ENCODE results near the gene SEPTIN2. TPM values are rescaled to one million over a fixed set of nuclear protein-coding genes. Genes with fewer than 3 reads are reported as not detected.
"Not testable (repeated sequence)": the region's sequence is repeated elsewhere in the genome, so short reads cannot be mapped to it uniquely, and the experiment has no call there.

Gene SEPTIN2
- total RNA-seq, 2 experiments from 2014 or later: 263 to 265 TPM

DNA sequence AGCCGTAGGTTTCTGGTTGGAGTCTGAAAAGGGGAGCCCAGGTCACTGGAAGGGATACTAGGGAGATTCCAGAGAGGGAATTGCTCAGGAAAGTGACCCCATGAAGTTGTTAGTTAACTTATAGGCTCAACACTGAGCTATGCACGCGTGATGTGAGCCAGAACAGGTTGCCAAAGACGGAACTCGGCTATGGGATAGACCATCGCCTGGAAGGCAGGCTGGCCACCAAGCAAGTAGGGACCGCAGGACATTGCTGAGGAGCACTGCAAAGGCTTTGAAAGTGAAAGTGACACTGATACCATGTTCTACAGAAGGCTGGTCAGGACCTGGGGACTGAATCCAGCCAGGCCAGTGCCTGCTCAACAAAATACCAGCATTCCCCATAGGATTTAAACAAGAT is 47.7 kb downstream of the SEPTIN2 start:
- Mint-ChIP-seq H3K36me3 (peaks cover 3% of the 10 kb centered on the region), H3K4me3 (no peak overlapping the region), H3K9me3 (no peaks in the 10 kb centered on the region), H3K27ac (no peak overlapping the region), H3K27me3 (no peaks in the 10 kb centered on the region), H3K4me1 (peaks cover 24% of the 10 kb centered on the region)
- no peak for DNase-seq

GRCh38 chr2:241364781-241365180 is 49.1 kb downstream of the SEPTIN2 start:
- Mint-ChIP-seq H3K4me3 (no peak overlapping the region), H3K27ac (no peak overlapping the region), H3K36me3 (peaks cover 3% of the 10 kb centered on the region), H3K27me3 (no peaks in the 10 kb centered on the region), H3K4me1 (peaks cover 17% of the 10 kb centered on the region), H3K9me3 (no peaks in the 10 kb centered on the region)
- no peak for DNase-seq

GRCh38 chr2:241366678-241367077 is 51.0 kb downstream of the SEPTIN2 start:
- Mint-ChIP-seq H3K4me1 (peaks cover 9% of the 10 kb centered on the region), H3K36me3 (peaks cover 3% of the 10 kb centered on the region), H3K9me3 (no peaks in the 10 kb centered on the region), H3K4me3 (no peak overlapping the region), H3K27ac (no peak overlapping the region), H3K27me3 (no peaks in the 10 kb centered on the region)
- no peak for DNase-seq

- H3K4me1 Mint-ChIP-seq: peaks cover 8% of the 10 kb centered on the region
- H3K27me3 Mint-ChIP-seq: no peaks in the 10 kb centered on the region
- no peaks in the 10 kb centered on the region for H3K9me3 Mint-ChIP-seq
- no peak overlapping the region for H3K4me3 Mint-ChIP-seq
- no peak for DNase-seq
- no peak overlapping the region for H3K27ac Mint-ChIP-seq
- peaks cover 3% of the 10 kb centered on the region for H3K36me3 Mint-ChIP-seq
Observed at GRCh38 chr2:241368643-241369042, 52.9 kb downstream of the SEPTIN2 start.

- H3K4me3 Mint-ChIP-seq: no peak overlapping the region
- no peaks in the 10 kb centered on the region for H3K4me1 Mint-ChIP-seq
- no peaks in the 10 kb centered on the region for H3K27me3 Mint-ChIP-seq
- DNase-seq: no peak
- no peak overlapping the region for H3K27ac Mint-ChIP-seq
- no peaks in the 10 kb centered on the region for H3K9me3 Mint-ChIP-seq
- H3K36me3 Mint-ChIP-seq: peaks cover 17% of the 10 kb centered on the region
Observed at GRCh38 chr2:241372361-241372992, 56.8 kb downstream of the SEPTIN2 start.

GRCh38 chr2:241373446-241373845 is 57.7 kb downstream of the SEPTIN2 start:
- no peaks in the 10 kb centered on the region for H3K4me1 Mint-ChIP-seq
- DNase-seq: no peak
- no peak overlapping the region for H3K4me3 Mint-ChIP-seq
- H3K27ac Mint-ChIP-seq: no peak overlapping the region
- no peaks in the 10 kb centered on the region for H3K27me3 Mint-ChIP-seq
- H3K36me3 Mint-ChIP-seq: peaks cover 19% of the 10 kb centered on the region
- no peaks in the 10 kb centered on the region for H3K9me3 Mint-ChIP-seq

- not testable (repeated sequence) for H3K4me3 Mint-ChIP-seq, H3K27ac Mint-ChIP-seq, H3K4me1 Mint-ChIP-seq, H3K9me3 Mint-ChIP-seq, DNase-seq, H3K27me3 Mint-ChIP-seq
- H3K36me3 Mint-ChIP-seq: peaks cover 19% of the 10 kb centered on the region
Observed at GRCh38 chr2:241373906-241374305, 58.2 kb downstream of the SEPTIN2 start.

DNA sequence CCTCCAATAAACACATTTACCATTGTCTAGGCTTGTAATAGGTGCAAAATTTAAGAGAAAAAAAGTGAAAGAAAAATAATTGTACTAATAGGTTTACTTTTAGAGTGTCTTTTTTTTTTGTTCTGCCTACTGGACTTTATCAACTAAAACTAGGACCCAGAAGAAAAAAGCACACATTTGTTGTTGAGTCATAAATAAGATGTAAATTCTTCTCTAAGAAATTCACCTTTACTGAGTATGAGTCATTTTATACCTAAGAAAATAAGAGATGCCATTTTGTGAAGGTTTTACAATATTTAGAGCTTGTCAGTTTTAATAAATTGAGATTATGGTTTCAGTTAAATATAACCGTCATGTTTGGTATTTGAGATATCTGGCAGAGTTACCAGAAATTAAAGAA is 59.6 kb downstream of the SEPTIN2 start:
- Mint-ChIP-seq H3K9me3 (no peaks in the 10 kb centered on the region), H3K4me3 (no peak overlapping the region), H3K4me1 (no peaks in the 10 kb centered on the region), H3K27ac (no peak overlapping the region), H3K27me3 (no peaks in the 10 kb centered on the region), H3K36me3 (peaks cover 19% of the 10 kb centered on the region)
- no peak for DNase-seq

DNA sequence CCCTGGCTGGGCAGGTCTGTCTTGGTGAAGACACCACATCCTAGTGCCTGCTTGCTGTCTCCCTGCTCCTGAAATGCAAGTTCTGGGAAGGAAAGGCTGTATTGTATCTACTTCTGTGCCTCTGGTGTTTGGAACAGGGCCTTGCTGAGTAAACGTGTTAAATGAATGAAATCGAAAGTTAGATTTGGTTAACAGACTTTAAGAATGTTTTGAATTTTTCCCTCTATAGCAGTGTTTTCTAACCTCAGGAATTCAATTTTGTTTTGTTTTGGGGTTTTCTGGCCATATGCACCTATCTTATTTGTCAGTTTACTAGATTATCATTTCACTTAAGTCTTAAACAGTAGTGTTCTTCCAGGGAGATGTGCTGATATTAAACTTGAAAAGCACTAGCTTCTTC is 61.1 kb downstream of the SEPTIN2 start:
- Mint-ChIP-seq H3K27me3 (no peaks in the 10 kb centered on the region), H3K27ac (no peak overlapping the region), H3K9me3 (no peaks in the 10 kb centered on the region), H3K4me3 (no peak overlapping the region), H3K4me1 (peaks cover under 1% of the 10 kb centered on the region), H3K36me3 (peaks cover 20% of the 10 kb centered on the region)
- no peak for DNase-seq

GRCh38 chr2:241378816-241379215 is 63.1 kb downstream of the SEPTIN2 start:
- no peak for DNase-seq
- peaks cover 27% of the 10 kb centered on the region for H3K36me3 Mint-ChIP-seq
- no peaks in the 10 kb centered on the region for H3K27me3 Mint-ChIP-seq
- peaks cover 1% of the 10 kb centered on the region for H3K4me1 Mint-ChIP-seq
- H3K9me3 Mint-ChIP-seq: no peaks in the 10 kb centered on the region
- no peak overlapping the region for H3K4me3 Mint-ChIP-seq
- no peak overlapping the region for H3K27ac Mint-ChIP-seq

DNA sequence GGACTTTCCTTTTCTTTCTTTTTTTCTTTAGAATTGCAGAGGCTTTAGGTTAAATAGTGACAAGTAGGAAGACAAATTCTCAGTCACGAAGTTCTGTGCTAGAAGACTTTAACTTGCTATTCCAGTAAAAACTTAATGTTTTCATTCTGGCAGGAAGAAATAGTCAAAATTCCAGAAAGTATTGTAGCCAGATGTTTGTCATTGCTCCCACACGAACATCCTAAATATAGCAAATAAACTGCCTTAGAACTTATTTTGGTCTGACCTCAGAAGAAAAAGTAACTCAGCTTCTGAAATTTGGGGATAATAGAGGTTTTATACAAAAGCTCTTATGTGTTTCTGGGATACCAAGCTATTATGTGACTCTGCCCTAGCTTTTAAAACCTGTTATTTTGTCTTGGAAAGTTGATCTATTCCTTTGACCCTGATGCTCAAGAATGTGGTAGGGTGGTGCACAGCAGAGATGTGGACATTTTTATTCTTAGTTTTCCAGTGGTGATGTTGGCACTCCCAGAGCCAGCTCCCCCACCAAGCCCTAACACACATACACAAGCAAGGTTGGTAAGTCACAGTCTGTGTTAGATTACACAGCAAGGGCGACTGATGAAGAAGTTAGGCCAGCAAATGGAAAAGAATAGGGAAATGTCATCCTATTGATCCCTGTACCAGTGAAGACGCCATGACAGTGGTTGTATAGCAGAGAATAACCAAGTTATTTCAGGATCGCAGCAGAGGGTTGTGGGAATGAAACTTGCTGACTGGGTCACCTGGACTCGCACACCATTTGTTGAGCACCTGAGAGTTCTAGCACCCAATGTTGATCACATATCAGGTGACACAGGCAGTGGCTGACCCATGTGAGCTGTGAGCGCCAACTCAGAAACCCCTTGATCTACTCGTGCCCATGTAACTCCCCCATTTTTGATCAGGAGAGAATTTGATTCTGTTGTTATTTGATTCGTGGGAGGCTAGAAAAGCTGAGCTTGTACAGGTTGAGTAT is 64.1 kb downstream of the SEPTIN2 start:
- Mint-ChIP-seq H3K36me3 (peaks cover 24% of the 10 kb centered on the region), H3K4me1 (peaks cover 1% of the 10 kb centered on the region), H3K9me3 (no peaks in the 10 kb centered on the region), H3K27ac (no peak overlapping the region), H3K27me3 (no peaks in the 10 kb centered on the region), H3K4me3 (no peak overlapping the region)
- no peak for DNase-seq

GRCh38 chr2:241381872-241382271 is 66.1 kb downstream of the SEPTIN2 start:
- no peak for DNase-seq
- Mint-ChIP-seq H3K27me3 (no peaks in the 10 kb centered on the region), H3K9me3 (no peaks in the 10 kb centered on the region), H3K4me3 (no peak overlapping the region), H3K36me3 (peaks cover 11% of the 10 kb centered on the region), H3K27ac (no peak overlapping the region), H3K4me1 (peaks cover 1% of the 10 kb centered on the region)

DNA sequence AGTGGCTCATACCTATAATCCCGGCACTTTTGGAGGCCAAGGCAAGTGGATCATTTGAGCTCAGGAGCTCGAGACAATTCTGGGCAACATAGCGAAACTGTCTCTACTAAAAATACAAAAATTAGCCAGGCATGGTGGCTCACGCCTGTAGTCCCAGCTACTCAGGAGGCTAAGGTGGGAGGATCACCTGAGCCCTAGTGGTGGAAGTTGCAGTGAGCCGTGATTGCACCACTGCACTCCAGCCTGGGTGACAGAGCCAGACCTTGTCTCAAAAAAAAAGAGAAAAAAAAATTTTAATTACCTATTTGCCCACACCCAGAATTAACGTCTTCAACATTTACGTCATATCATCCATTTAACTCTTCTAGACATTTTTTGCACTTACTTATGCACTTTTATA is 69.7 kb downstream of the SEPTIN2 start:
- DNase-seq, H3K27ac Mint-ChIP-seq, H3K27me3 Mint-ChIP-seq, H3K4me1 Mint-ChIP-seq, H3K4me3 Mint-ChIP-seq, H3K9me3 Mint-ChIP-seq: not testable (repeated sequence)
- H3K36me3 Mint-ChIP-seq: peaks cover 18% of the 10 kb centered on the region

- H3K27me3 Mint-ChIP-seq: no peaks in the 10 kb centered on the region
- H3K9me3 Mint-ChIP-seq: no peaks in the 10 kb centered on the region
- DNase-seq: no peak
- no peak overlapping the region for H3K4me3 Mint-ChIP-seq
- no peak overlapping the region for H3K27ac Mint-ChIP-seq
- peaks cover 9% of the 10 kb centered on the region for H3K4me1 Mint-ChIP-seq
- peaks cover 18% of the 10 kb centered on the region for H3K36me3 Mint-ChIP-seq
Observed at GRCh38 chr2:241386519-241386918, 70.8 kb downstream of the SEPTIN2 start.

- DNase-seq: no peak
- no peak overlapping the region for H3K4me3 Mint-ChIP-seq
- H3K27me3 Mint-ChIP-seq: no peaks in the 10 kb centered on the region
- no peaks in the 10 kb centered on the region for H3K9me3 Mint-ChIP-seq
- H3K27ac Mint-ChIP-seq: no peak overlapping the region
- peaks cover 10% of the 10 kb centered on the region for H3K36me3 Mint-ChIP-seq
- H3K4me1 Mint-ChIP-seq: peaks cover 13% of the 10 kb centered on the region
Observed at GRCh38 chr2:241389697-241390096, 74.0 kb downstream of the SEPTIN2 start.

Data from activated naive CD8-positive, alpha-beta T cell treated with anti-CD3 and anti-CD28 coated beads for 36 hours (primary cell).